AML-193 (cell line): ENCODE results near the gene COL6A3.
"Not testable (repeated sequence)": the region's sequence is repeated elsewhere in the genome, so short reads cannot be mapped to it uniquely, and the experiment has no call there.

ENCODE experiments used
- DNase-seq, 2 experiments: peaks; one replicate each; lab custom pipeline; 2025; lab: John Stamatoyannopoulos, UW

The COL6A3 gene

GRCh38 chr2:237315170-237315828, 98.7 kb downstream of the COL6A3 start:
- no peak for DNase-seq

DNA sequence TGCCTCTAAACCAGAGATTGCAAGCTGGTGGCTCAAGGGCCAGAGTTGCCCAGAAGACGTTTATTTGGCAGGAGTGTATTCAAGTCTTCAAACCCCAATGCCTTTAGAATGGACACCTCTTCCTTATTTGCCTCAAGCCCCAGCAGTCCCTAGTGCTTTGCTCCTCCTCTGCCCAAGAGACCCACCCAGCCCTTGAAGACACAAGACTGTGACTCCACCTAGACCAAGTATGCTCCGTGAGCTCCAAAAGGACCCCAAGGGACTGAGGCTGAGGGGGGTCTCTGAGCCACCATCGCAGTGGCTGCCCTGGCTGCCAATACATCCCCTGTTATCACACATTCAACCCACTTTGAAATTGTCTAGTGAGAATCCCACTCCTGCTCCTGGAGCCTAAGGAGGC, 99.3 kb downstream of the COL6A3 start:
- DNase-seq: no peak

DNA sequence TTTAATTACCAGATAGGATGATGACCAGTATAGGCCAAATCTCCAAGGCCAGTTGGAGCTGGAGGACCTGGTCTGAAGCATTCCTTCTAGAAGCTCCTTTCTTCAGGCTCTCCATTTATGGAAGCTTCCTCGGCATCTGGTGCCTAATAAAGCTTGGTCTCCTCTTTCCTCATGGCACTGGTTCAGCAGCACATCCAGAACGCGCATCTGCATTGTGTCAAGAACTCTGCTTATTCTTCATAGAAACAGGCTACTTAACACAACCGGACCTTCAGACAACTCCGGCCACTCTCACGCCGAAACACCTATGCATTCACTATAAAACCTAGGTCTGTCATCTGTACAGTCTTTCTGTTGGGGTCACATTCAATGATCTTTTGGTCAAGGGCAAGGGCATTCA, 99.8 kb downstream of the COL6A3 start:
- no peak for DNase-seq

DNA sequence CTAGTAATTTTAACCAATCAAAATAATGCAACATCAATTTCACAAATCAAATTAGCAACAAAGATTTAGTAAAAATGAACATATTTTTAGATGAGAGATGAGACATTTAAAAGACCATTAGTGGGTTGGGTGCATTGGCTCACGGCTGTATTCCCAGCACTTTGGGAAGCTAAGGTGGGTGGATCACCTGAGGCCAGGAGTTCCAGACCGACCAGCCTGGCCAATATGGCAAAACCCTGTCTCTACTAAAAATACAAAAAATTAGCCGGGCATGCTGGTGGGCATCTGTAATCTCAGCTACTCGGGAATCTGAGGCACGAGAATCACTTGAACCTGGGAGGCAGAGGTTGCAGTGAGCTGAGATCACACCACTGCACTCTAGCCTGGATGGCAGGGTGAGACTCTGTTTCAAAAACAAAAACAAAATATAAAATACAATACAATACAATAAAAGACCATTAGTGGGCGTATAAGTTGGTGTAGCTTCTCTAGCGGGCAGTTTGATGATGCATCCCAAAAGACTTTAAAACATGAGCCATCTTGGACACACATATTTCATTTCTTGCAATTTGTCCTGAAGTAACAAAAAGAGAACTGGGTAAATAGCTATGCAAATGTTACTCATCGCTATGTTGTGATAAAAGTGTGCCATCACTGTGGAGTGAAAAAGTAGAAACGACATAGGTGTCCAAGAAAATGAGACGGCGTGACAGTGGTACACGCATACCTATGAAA, 101.8 kb downstream of the COL6A3 start:
- DNase-seq: no peak

DNA sequence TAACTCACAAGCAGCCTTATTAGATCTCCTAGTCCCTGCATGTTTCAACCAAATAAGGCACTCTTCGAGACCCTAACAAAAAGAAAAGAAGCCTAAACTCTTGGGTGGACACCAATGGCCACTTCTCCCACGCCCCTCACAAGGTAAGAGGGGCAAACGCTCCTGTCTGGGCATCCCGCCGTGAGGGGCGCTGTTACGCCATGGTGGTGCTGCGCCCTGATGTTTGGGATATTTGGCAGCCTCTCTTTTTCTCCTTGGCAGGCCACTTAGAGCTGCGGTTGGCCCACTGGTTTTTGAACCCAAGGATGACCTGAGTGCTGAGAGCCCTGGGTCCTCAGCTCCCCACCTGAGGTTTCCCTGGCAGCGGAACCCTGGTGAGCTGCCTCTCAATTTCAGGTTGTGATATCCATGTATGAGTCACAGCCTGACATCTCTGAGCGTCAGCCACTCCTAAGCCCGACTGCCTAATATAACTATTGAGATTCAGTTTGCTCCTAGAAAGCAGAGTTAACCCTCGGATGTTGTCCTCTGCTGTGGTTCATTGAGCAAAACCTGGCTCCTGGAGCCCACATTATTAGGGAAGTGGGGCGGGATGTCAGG, 103.3 kb downstream of the COL6A3 start:
- no peak for DNase-seq

DNA sequence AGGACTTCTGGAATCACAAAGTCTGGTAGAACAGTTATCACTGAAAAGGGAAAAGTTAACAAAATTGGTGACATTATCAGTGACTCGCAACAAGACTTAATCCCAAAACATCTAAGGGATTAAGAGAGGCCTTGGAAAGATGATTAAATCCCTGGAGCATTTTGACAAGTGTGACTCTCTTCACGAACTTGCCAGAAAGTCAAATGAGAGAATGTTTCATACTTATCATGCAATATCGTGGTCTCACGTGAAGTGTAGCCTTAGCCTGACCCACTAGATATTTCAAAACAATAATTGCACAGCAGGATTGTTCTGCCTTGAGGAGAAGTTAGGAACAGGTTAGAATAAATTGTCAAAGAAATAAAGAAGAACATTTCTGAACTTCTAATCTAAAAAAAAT, 104.5 kb downstream of the COL6A3 start:
- no peak for DNase-seq

GRCh38 chr2:237309011-237309410, 105.0 kb downstream of the COL6A3 start:
- DNase-seq: no peak

DNA sequence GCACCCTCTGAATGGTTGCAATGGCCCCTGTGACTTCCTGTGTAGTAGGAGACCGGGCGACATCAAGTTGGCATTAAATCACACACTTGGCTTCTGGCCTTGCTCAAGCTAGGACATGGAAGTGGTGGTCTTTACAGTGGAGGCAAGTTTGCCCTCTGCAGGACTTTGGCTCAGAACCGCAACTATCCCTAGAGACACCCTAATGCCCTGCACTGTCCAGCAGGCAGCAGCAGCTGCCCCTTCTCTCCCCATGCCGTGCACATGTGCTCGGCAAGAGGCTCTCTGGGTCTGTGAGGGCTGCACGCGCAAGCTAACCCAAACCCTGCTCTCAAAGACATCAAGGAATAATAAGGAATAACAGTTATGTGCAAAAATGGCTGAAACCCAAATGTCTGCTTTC, 106.5 kb downstream of the COL6A3 start:
- DNase-seq: no peak

DNA sequence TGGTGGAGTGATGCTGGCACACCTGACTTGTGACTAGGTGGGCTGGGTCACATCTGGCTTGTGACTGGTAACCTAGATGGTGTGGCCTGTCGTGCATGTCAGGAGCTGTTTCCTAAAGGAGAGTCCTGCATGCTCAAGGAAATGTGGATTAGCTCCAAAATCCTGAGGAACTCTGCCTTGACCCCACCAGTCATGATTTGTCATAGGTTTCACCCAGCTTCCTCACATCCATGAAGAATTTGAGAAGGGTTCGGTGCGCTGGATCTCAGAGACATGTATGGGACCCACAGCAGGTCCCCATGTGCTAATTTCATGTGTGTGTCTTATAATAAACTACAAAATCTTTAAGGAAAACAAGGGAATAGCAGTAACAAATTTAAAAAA, 107.2 kb downstream of the COL6A3 start:
- no peak for DNase-seq

DNA sequence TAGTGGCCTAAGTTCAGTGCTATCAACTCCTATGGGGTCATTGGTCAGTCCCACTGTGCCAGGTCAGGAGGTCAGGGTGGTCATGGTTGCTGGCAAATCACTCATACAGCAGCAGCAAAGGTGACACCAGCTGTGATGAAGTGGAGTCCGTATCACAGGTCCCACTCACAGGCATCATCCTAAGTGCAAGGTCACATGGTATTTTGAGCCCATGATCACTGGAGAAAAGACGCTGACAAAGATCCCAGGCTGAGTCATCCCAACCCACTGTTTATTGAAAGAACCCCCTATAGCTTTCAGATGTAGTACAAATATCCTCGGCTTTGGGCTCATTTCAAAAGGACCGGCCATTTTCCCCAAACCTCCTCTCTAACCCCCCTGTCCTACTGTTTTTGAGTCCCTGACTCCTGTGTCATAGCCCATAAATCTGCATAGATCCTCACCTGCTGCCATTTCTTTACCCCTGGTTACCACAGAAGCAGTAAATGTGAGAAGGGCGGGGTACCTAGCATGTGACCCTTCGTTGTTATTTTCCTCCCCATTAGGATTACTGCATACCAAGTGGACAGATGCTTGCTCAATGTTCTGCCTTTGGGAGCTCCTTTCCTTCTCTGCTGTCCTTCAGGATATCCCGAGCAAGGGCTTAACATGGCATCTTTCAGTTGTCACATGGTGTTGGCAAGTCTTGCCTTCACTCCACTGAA, 107.7 kb downstream of the COL6A3 start:
- no peak for DNase-seq

DNA sequence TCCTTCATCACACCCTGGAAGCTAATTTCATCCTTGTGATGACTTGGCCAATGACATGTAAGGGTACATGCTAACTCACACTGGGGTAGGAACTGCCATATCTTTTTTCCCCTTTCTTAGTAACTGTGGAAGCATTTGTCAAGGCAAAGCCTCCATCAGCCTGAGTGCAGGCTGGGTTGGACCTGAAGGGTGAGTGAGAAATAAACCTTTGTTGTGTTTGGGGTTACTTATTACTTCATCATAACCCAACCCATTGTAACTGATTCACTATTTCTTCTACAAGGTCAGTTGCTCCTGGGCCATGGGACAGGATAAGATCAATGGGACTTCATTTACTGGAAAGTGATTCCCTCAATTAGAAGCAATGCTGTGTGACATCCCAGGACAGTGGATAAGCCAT, 108.4 kb downstream of the COL6A3 start:
- DNase-seq: no peak

- no peak for DNase-seq
These were observed 109.0 kb downstream of the COL6A3 start for GRCh38 chr2:237304763-237305514.

- DNase-seq: not testable (repeated sequence)
These were observed 110.7 kb downstream of the COL6A3 start for GRCh38 chr2:237303244-237303643.

DNA sequence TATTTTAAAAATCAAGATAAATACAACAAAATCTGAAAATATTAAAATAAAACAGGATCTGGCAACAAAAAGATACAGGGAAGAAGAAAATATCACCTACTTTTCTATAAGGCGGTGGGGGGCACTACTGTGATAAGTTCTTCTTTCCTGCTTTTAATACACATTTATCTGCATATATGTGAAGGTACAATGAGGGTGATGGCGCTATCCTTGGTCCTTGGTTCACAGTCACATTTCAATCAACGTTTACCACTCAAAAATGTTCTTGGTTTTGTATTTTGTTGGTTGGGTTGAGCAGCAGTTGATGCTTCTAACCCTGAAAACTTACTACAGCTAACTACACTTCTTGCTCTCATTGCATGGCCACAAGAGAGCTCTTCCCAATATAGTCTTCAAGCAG, 112.4 kb downstream of the COL6A3 start:
- no peak for DNase-seq

GRCh38 chr2:237300739-237301138, 113.2 kb downstream of the COL6A3 start:
- no peak for DNase-seq

DNA sequence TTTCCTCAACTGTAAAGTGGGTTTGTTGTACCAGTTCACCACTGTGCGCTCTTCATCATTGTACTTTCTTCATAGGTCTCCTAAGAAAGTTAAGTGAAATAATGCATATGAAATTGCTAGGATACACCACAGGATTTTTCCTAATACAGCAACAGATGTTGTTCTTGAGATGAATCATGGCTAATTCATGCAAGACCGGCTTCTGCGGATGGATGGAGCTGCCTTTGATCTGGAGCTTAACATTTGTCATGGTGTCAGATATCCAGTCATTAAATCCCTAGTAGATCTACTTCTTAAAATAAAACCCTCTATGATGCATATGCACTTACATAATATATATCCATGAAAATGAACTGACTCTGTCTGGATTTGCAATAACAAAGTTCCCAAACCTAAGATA, 114.1 kb downstream of the COL6A3 start:
- no peak for DNase-seq

GRCh38 chr2:237298151-237299118, 115.5 kb downstream of the COL6A3 start:
- no peak for DNase-seq

DNA sequence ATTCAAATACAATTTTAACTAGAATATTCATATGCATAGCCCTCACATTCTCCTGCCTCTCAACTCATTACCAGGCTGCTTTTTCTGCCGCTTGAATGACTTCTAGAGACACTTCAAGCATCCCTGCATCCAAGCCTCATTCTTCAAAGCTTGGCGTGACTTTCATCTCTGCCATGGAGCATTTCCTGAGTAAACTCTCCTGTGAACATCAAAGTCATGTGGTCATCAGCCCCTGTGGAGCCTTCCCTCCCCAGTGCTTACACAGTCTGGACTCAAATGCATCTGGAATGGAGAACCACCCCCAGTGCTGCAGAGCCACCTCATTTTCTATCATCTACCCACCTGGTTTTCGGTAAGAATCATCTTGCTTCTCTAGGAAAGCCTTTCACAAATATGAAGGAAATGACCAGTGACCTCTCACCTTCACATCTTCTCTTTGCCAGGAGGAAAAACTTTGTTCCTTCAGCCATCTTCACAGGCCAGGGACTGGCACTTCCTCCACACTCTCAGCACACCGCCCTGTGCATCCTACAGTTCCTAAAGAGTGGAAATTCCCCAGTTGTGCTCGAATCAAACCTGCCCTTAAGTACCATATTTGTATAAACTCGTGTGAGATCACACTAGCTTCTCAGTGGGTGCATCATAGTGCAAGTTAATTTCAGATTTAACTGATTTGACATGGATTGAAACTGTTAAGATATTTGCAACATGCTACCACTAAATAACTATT, 116.4 kb downstream of the COL6A3 start:
- no peak for DNase-seq

DNA sequence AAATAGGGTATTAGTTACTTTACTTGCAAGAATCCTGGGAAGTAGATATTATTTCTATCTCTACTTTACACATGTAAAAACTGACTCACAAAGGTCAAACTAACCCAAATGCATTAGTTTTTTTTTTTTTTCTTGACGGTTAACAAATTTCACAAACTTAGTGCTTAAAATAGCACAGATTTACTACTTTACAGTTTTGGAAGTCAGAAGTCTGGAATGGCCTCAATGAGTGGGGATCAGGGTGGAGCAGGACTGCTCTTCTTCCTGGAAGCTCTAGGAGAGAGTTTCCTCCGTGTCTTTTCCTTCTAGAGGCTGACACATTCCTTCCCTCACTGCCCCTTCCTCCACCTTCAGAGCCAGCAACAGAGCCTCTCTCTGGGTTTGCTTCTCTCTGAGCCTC, 117.2 kb downstream of the COL6A3 start:
- no peak for DNase-seq

DNA sequence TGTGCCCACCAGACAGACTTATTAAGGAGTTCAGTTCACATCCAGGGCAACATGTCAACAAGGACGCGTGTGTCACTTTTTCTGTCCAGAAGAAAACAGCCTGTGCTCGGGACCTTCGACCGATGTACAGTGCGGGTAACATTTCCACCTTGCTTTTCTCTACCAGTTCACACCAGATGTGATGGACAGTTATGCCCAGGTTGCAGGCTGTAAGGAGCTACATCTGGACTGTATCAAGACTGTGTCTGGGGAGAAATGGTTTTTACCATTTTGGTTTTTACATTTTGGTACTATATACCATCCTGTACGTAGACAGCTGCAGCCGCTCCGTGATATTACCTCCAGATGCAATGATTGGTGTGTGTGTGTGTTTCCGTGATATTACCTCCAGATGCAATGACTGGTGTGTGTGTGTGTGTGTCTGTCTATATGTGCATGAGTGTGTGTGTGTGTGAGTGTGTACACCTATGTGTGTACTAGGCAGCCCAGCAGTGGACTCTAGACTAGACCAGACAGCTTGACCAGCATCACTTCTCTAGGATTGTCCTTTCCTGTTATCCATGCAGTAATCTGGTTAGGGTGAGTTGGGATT, 118.0 kb downstream of the COL6A3 start:
- no peak for DNase-seq
